CD4-positive, alpha-beta T cell treated with Interleukin-12 subunit alpha and Interleukin-12 subunit beta, for 1 hour (primary cell): ENCODE results near the gene PSMD9.
A peak's percentile ranks its signal among the peaks of the same experiment; 100 is the strongest.
"Not testable (repeated sequence)": the region's sequence is repeated elsewhere in the genome, so short reads cannot be mapped to it uniquely, and the experiment has no call there.

Experiments
- DNase-seq: peaks from one replicate; pipeline ENCODE4 v3.0.0-alpha.2; 2020

PSMD9 gene

DNA sequence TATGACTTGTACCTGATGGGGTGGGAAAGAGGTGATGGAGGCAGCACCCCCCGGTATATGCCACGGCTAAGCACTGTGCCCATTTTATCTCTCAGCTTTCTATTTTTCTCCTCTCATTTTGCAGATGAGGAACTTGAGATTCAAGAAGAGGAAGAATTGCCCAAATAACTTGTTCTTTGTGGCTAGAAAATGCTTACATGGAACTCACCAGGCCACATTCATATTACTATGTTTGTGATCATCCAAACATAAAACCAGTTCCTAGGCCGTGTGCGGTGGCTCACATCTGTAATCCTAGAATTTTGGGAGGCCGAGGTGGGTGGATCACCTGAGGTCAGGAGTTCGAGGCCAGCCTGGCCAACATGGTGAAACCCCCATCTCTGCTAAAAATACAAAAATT, 14.5 kb upstream of the PSMD9 start:
- DNase-seq = no peak

DNA sequence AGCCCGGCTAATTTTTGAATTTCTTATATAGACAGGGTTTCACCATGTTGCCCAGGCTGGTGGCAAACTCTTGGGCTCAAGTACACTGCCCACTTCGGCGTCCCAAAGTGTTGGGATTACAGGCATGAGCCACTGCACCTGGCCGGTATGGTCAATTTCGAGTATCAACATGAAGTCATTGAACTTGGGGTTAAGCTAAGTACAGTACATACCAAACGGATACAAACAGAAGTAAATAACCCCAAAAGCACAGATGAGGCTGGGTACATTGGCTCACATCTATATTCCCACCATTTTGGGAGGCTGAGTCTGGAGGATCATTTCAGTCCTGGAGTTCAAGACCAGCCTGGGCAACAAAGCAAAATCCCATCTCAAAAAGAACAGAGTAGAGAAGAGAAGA, 13.0 kb upstream of the PSMD9 start:
- no peak for DNase-seq

DNA sequence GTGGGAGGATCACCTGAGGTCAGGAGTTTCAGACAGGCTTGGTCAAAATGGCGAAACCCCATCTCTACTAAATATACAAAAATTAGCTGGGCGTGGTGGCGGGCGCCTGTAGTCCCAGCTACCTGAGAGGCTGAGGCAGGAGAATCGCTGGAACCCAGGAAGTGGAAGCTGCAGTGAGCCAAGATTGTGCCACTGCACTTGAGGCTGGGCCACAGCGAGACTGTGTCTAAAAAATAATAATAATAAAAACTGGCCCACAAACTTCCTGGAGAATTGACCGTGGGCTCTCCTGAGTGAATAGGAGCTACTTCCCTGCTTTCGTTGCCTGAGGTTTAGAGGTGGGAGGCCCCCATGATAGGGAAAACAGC, 12.5 kb upstream of the PSMD9 start:
- not testable (repeated sequence) for DNase-seq

DNA sequence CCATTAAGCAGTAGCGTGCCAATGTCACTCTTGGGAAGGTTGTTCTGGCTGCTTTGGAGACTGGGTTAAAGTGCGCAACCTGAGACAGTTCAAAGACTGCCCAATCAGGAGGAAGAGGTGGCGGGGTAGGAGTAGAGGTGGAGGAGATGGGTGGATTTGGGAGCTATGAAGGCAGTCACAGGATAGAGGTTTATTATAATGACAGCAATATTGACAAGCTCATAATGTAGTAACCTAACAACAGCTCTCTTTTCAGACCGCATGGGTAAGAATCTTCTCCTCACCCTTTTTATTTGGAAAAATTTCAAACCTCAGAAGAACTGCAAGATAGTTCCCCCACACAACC, 5.3 kb upstream of the PSMD9 start:
- no peak for DNase-seq

DNA sequence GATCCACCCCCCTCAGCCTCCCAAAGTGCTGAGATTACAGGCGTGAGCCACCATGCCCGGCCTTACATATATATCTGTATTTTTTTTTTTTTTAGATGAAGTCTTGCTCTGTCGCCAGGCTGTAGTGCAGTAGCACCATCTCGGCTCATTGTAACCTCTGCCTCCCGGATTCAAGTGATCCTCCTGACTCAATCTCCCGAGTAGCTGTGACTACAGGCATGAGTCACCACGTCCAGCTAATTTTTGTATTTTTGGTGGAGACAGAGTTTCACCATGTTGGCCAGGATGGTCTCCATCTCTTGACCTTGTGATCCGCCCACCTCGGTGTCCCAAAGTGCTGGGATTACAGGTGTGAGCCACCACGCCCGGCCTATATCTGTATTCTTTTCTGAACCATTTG, 3.5 kb upstream of the PSMD9 start:
- DNase-seq = not testable (repeated sequence)

DNA sequence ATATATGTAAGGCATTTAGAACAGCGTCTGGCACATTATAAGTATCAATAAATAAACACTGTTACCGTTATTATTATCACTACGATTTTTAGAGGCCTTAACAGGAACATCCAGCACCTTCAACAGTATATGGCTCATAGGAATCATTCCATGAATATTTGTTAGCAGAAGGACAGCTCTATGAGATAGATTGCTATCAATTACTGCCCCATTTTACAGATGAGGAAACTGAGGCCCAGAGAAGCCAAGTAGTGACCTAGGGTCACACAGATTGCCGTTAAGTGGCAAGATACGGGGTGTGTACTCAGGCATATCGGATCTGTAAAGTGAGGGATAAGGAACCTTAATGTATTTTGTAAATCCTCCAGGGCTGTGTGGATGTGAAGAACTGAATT, 510 bp upstream of the PSMD9 start:
- no peak for DNase-seq

DNA sequence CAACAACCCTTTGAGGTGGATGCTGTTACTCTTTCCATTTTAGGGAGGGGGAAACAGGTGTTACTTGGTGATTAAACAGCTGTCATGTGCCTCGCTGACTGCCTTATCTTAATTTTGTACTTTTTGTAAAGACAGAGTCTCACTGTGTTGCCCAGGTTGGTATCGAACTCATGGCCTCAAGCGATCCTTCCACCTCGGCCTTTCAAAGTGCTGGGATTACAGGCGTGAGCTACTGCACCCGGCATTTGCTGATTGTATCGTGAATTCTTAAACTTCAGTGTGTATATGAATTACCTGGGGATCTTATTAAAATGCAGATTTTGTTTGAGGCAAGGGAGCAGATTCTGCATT, 659 bp downstream of the PSMD9 start:
- DNase-seq = no peak

DNA sequence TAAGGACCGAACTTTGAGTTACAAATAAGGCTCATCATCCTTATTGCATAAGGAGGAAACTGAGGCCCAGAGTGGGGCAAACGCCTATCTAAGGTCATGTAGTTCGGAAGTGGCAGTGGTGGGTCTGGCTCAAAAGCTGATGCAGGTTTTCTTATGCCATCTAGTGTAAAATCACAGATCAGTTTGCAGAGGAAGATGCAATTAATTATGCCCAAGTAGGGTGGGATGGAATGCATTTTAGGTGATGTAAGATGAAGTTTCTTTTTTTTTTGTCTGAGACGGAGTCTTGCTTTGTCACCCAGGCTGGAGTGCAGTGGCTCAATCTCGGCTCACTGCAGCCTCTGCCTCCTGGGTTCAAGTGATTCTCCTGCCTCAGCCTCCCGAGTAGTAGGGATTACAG, 1.1 kb downstream of the PSMD9 start:
- not testable (repeated sequence) for DNase-seq

DNA sequence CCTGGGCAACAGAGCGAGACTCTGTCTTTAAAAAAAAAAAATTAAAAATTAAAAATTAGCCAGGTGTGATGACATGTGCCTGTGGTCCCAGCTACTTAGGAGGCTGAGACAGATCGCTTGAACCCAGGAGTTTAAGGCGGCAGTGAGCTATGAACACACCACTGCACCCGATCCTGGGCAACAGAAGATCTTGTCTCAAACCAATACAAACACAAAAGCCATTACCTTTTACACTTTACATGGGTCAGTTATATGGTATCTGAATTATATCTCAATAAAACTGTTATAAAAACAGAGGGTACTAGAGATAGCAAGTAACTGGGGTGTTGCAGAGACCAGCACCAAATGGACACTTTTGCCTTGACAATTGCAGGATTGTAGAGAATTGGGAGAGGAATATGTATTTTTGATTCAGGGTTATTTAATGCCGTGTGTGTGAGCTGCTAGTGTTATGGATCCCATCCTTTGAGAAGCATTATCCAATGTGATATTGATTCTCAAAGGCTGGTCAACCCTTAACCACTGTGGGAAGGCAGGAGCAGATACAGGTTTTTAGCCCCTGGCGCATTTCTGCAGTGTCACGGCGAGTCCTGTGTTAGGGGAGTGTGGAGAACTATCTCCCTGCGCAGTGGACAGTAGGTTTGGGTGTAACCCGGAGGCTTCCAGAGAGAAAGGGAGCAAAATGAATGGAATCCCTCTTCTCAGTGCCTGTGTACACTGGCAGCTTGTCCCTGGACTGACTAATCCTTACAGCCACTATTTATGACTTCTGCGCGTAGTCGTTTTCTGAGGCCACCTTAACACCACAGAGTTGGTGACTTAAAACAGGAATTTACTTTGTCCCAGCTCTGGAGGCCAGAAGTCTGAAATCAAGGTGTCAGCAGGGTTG, 4.3 kb downstream of the PSMD9 start:
- no peak for DNase-seq

DNA sequence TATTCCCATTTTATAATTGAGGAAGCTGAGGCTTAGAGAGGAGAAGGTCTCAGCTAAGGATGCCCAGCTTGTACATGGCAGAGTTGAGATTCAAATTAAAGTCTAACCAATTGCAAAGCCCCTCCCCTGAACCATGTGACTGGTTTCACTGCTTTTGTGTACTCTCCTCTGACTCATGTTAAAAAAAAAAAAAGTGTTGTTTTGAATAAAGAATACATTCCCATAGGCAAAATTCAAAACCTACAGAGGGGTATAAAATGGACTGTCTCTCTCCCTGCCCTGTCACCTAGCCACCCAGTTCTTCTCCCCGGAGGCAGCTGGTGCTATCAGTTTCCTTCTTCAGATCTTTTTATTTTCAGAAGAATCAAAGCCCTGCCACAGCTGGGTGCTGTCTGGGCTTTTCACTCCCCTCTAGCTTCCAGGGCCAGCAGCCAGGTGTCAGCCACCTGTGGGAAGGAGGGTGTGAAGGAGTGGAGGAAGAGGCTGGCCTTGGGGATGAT, 5.4 kb downstream of the PSMD9 start:
- no peak for DNase-seq

DNA sequence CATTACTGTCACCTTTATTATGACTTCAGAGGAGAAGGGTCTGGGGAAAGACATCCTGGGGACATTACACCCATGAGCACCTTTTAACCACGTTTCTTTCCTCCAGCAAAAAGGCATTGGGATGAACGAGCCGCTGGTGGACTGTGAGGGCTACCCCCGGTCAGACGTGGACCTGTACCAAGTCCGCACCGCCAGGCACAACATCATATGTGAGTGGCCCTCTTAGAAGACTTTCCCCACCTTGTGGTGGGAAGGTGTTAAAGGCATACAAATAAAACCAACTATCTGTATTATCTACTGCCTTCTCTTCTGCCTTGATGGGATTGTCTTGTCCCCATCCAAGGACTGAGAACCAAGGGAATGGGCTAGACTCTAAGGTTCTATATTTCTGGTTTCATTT, 6.0 kb downstream of the PSMD9 start:
- no peak for DNase-seq

DNA sequence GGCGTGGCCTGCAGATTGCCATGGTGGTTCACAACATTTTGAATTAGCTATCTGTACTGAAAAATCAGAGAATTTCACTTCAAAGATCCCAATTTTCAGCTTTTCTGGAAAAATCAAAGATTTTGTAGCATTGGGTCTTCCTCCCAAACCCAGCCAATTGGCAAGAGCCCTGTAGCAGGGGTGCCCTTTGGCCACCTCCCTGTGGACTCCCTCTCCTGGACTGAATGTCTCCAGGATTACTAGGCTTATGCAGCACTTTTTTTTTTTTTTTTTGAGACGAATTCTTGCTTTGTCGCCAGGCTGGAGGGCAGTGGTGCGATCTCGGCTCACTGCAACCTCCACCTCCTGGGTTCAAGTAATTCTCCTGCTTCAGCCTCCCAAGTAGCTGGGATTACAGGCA, 9.7 kb downstream of the PSMD9 start:
- DNase-seq = no peak

DNA sequence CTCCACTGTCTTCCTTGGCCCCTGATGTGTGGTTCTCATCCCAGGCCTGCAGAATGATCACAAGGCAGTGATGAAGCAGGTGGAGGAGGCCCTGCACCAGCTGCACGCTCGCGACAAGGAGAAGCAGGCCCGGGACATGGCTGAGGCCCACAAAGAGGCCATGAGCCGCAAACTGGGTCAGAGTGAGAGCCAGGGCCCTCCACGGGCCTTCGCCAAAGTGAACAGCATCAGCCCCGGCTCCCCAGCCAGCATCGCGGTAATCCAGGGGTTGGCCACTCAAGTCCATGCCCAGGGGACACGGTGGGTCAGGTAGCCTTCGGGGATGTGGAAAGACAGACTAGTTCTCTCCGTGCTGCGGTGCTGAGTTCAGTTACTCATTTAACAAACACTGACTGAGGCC, 11.0 kb downstream of the PSMD9 start:
- DNase-seq = no peak

DNA sequence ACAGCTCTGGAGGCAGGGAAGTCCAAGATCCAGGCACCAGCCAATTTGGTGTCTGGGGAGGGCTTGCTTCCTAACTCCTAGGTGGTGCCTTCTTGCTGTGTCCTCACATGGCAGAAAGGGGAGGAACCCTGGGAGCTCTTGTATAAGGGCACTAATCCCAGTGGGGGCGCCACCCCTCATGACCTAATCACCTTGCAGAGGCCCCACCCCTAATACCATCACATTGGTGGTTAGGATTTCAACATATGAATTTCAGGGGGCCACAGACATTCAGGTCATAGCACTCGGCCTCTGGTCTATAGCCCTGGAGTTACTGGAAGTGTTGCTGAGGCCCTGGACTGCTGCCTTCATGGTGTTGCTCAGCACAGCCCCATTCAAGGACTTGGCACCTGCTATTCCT, 14.6 kb downstream of the PSMD9 start:
- no peak for DNase-seq

DNA sequence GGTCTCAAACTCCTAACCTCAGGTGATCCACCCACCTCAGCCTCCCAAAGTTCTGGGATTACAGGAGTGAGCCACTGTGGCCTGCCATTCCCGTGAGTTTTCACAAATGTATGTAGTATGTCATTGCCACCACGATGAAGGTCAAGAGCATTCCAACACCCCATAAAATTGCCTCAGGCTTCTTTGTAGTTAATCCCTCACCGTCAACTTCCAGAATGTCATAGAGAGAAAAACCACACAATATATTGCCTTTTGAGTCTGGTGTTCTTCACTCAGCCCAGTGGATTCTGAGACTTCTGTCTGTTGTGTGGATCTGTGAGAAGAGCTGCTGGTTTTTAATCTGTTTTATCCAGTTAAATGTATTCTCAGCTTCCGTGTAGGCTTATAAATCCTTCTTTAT, 17.2 kb downstream of the PSMD9 start:
- DNase-seq = no peak

DNA sequence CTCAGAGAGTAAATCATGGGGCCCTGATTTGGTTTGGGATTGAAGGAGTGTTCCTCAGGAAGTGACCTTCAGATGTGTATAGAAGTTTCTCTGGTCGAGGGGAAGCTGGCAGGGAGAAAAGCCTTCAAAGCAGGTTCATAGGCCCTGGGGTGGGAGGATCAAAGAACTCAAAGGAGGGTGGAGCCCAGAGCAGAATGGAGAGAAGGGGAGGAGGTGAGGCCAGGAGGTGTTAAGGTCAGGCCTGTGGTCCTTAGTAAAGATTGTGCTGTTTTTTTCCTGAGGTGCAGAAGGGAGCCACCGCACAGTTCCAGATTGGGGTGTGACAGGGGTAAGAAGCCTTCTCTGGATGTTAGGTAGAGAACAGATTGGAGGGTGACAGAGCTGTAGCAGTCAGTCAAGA, 20.1 kb downstream of the PSMD9 start:
- DNase-seq = no peak

DNA sequence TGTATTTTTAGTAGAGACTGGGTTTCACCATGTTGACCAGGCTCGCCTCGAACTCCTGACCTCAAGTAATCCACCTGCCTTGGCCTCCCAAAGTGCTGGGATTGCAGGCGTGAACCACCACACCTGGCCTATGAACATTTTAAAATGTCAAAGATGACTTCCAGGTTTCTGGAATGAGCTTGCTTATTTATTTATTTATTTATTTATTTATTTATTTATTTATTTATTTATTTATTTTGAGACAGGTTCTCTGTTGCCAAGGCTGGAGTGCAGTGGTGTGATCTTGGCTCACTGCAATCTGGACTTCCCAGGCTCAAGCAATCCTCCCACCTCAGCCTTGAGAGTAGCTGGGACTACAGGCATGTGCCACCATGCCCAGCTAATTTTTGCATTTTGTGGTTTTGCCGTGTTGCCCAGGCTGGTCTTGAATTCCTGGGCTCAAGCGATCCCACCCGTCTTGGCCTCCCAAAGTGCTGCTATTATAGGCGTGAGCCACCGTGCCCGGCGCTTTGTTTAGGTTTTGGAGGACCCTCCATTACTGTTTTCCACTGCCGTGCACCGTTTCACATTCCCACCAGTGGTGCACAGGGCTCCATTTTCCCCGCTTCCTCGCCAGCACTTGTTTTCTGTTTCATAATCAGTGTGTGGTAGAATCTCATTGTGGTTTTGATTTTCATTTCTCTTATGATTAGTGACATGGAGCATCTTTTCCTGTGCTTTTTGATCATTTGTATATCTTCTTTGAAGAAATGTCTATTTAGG, 23.4 kb downstream of the PSMD9 start:
- no peak for DNase-seq

DNA sequence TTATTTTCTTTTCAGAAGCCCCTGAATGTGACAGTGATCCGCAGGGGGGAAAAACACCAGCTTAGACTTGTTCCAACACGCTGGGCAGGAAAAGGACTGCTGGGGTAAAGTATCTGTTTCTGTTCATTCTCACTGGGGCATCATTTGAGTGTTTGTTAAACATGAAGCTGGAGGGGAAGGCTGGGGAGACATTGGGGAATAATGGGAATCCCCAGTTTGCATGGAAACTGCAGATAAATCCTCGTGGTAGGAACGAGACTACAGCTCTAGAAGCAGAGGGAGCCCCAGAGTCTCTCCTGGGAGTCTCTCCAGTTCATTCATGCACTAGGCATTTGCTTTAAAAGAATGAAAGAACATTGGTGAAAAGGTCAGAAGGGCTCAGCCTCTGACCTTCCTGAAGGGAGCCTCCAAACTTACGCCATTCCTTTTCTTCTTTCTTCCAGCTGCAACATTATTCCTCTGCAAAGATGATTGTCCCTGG, 27.3 kb downstream of the PSMD9 start:
- no peak for DNase-seq

DNA sequence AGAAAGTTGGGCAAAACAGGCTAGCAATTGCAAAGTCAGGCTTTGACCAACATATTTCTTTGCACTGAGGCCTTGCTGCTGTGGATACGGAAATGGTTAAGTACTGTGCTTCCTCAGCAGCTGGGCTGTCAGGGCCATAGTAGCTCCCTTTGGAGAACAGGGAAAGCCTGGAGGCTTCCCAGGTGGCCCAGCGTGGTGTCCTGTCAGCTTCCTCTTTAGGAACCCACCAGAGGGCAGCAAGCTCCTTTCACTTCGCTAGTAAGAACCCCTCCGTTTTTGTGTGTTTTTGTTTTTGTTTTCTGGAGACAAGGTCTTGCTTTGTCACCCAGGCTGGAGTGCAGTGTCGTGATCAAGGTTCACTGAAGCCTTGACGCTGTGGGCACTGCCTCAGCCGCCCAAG, 28.1 kb downstream of the PSMD9 start:
- peak; percentile 13 for DNase-seq

DNA sequence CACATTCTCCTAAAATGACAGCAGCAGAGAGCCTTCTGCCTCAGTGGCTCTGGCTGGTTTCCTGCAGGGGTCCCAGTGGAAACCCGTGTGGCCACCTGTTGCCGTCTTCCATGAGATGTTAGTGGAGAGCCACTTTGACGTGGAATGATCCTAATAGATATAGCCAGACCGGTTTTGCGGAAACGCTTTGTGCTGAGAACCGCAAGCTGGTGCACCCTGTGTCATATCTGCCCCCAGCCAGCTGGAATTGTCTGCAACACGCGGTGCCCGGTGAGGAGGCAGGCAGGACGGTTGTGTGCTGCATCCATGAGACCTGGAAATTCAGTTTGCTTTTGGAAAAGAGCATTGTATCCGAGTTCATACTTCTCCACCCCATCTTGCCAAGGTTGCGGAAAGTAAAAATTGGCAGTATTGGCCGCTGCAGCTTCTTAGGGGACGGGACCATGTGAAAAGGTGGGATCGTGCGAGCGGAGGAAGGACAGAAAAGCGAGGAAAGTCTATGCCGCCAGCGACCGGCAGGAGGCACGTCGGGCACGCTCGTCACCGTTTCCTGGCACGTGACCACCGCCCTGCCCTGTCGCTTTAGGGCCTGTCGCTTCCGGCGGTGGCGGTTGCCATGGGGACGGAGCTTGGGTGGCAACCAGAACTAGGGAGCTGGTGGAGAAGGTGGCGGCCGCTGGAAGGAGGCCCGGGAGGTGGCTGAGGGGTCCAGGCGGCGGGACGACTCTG, 29.5 kb downstream of the PSMD9 start, which contains the start of gene CFAP251:
TSS of gene CFAP251 (plus strand) at position 643 of the 729 bp plus-strand sequence. CDS start 2,714 bp downstream, outside the sequence.
- peak; percentile 95 for DNase-seq

DNA sequence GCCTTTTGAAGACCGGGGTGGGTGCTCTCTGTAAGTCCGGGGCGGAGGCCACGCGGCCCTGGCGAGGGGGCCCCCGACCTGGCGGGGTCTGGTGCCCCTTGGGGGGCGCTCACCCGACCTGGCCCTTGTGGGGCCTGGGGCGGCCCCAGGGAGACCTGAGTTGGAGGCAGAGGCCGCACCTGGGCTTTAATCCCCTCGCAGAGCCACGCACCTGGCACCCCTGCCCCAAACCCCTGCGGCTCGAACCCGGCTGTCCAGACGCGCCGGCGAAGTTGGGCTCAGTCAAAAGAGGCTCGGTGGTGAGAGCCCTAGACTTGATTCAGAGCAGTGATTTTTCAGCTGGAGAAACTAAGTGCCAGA, 30.1 kb downstream of the PSMD9 start:
- no peak for DNase-seq

DNA sequence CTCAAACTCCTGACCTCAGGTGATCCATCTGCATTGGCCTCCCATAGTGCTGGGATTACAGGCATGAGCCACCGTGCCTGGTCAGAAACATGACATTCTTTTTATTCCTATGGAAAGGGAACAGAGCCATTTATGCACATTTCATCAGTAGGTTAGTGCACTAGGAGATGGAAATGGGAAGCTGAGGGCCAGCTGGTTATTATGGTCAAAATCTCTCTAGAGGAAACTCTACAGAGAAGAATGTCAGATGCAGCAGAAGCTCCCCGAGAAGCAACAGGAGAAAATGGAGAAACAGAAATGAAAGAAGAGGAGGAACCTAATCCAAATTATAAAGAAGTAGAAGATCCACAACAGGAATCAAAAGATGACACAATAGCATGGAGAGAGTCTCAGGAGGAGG, 32.5 kb downstream of the PSMD9 start:
- DNase-seq = no peak

DNA sequence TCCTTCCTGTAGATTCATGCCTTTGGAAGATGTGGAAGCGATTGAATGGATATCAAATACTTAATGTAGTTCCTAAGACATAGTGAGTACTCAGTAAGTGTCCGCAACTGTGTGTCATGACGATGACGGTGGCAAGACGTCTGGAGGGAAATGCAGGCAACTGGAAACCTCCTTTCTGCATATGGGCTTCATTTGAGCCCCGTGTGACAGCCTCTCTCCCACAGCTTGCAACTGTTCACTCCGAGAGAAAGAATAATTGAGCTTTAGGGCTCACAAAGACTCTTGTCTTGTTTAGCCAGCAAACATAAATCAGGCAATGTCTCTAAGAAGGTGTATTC, 36.7 kb downstream of the PSMD9 start:
- no peak for DNase-seq
